Endothelial cell of umbilical vein (primary cell): Measurements from ENCODE around the gene GPR157.

ENCODE experiments used
- EZH2 ChIP-seq: IDR thresholded peaks from 2 replicates; pipeline ENCODE4 v1.6.1; 2012; ENCODE audit warnings: borderline replicate concordance, low read depth, mild to moderate bottlenecking, moderate library complexity, low read length, inconsistent platforms; ENCODE audit not compliant: severe bottlenecking
- FOS ChIP-seq: IDR thresholded peaks from 2 replicates; pipeline ENCODE4 v1.6.1; 2011; ENCODE audit warnings: mild to moderate bottlenecking, low read length, moderate library complexity, borderline replicate concordance; ENCODE audit not compliant: insufficient read depth
- MYC ChIP-seq: IDR thresholded peaks from one replicate; pipeline ENCODE4 v1.6.1; 2011; ENCODE audit warnings: mild to moderate bottlenecking, low read depth, low read length
- POLR2A ChIP-seq: IDR thresholded peaks from 2 replicates; pipeline ENCODE4 v1.6.1; 2012; ENCODE audit warnings: low read depth, mild to moderate bottlenecking, control low read depth, low read length
- POLR2AphosphoS5 ChIP-seq: IDR thresholded peaks from 2 replicates; pipeline ENCODE4 v1.6.1; 2012; ENCODE audit warnings: low read depth, mild to moderate bottlenecking, control low read depth, low read length, moderate library complexity; ENCODE audit not compliant: insufficient read depth
- TF ChIP-seq, protein P1 (sequence below), 2 donors: IDR thresholded peaks; 1 replicate in 1 of 2; 2 replicates in 1 of 2; pipeline ENCODE4 v1.5.1; 2011; ENCODE audit warnings: low read length in 2 of 2, mild to moderate bottlenecking in 2 of 2, moderate library complexity in 2 of 2, control low read depth in 1 of 2, inconsistent platforms in 1 of 2, low read depth in 1 of 2; ENCODE audit not compliant: insufficient read depth in 1 of 2; ENCODE audit errors: extremely low read depth in 1 of 2
- TF ChIP-seq, protein P2 (sequence below): IDR thresholded peaks from 2 replicates; pipeline ENCODE4 v1.6.1; 2011; ENCODE audit not compliant: insufficient read depth, insufficient read length

DNA sequence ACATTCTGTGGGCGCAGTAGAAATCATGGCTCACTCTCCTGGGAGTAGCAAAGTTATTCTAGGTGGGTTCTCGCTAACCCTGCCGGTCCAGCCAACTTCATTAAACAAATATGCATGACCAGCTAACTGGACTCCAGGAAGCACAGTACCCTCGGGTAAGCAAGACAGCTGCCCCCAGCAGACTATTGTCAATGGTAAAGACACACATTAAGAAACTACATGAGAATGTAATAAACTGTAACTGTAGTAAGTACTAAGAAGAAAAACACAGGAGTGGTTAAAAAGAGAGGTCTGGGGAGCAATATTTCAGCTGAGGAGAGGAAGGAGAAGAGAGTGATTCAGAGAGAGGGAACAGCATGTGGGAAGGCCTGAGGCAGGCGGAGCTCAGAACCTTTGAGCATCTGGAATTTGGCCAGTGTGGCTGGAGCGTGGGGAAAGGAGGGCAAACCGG is 66.9 kb downstream of the GPR157 start:
- no peak for TF ChIP-seq POLR2A
- TF ChIP-seq POLR2AphosphoS5: no peak
- TF ChIP-seq, protein P1, sequence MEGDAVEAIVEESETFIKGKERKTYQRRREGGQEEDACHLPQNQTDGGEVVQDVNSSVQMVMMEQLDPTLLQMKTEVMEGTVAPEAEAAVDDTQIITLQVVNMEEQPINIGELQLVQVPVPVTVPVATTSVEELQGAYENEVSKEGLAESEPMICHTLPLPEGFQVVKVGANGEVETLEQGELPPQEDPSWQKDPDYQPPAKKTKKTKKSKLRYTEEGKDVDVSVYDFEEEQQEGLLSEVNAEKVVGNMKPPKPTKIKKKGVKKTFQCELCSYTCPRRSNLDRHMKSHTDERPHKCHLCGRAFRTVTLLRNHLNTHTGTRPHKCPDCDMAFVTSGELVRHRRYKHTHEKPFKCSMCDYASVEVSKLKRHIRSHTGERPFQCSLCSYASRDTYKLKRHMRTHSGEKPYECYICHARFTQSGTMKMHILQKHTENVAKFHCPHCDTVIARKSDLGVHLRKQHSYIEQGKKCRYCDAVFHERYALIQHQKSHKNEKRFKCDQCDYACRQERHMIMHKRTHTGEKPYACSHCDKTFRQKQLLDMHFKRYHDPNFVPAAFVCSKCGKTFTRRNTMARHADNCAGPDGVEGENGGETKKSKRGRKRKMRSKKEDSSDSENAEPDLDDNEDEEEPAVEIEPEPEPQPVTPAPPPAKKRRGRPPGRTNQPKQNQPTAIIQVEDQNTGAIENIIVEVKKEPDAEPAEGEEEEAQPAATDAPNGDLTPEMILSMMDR (IDR thresholded peaks at IDR 0.05; ENCODE audit: extremely low read depth in 1 of 2, insufficient read depth in 1 of 2, low read depth in 1 of 2, low read length in 2 of 2): no peak
- TF ChIP-seq EZH2: no peak
- TF ChIP-seq, protein P2, sequence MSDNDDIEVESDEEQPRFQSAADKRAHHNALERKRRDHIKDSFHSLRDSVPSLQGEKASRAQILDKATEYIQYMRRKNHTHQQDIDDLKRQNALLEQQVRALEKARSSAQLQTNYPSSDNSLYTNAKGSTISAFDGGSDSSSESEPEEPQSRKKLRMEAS: no peak
- TF ChIP-seq FOS: no peak
- no peak for TF ChIP-seq MYC
